SU-DHL-6 (cell line): ENCODE measurements around the gene ACP2.

Experiments
- H2AFZ ChIP-seq: fragments of 200-600 bp; sonication (generic); 2 replicates; pipeline ENCODE4 v1.6.1; 2014; ENCODE audit warnings: low read depth, mild to moderate bottlenecking, moderate library complexity, mixed read lengths, antibody characterized with exemption, low read length; ENCODE audit not compliant: severe bottlenecking
- H3F3A ChIP-seq: fragments of 200-600 bp; shearing (Covaris generic); 2 replicates; pipeline ENCODE4 v1.6.0; 2016; ENCODE audit warnings: antibody characterized with exemption, mild to moderate bottlenecking; ENCODE audit not compliant: insufficient read depth
- H3K27ac ChIP-seq: fragments of 200-600 bp; sonication (generic); 2 replicates; pipeline ENCODE4 v1.5.1; 2016; ENCODE audit warnings: low read depth, mild to moderate bottlenecking, low read length, moderate library complexity, mixed read lengths
- H3K27me3 ChIP-seq: fragments of 200-600 bp; sonication (generic), shearing (Covaris generic); 2 replicates; pipeline ENCODE4 v1.6.0; 2014; ENCODE audit warnings: mild to moderate bottlenecking, low read length
- H3K36me3 ChIP-seq: fragments of 200-600 bp; sonication (generic); 2 replicates; pipeline ENCODE4 v1.6.1; 2014; ENCODE audit warnings: mild to moderate bottlenecking, low read length, mixed read lengths
- H3K4me2 ChIP-seq: fragments of 300-600, 200-600 bp; shearing (Covaris generic), sonication (generic); 2 replicates; pipeline ENCODE4 v1.6.0; 2014; ENCODE audit warnings: low read length, low read depth, mild to moderate bottlenecking; ENCODE audit not compliant: poor library complexity, severe bottlenecking
- H3K4me3 ChIP-seq: fragments of 200-600 bp; sonication (generic); 2 replicates; pipeline ENCODE4 v1.5.1; 2014; ENCODE audit warnings: antibody characterized with exemption, low read length, mild to moderate bottlenecking, mixed read lengths; ENCODE audit not compliant: insufficient read depth, poor library complexity, severe bottlenecking
- H3K79me2 ChIP-seq: fragments of 200-600 bp; sonication (generic); 2 replicates; pipeline ENCODE4 v1.6.1; 2014; ENCODE audit warnings: mild to moderate bottlenecking, low read length, moderate library complexity; ENCODE audit not compliant: insufficient read depth
- H3K9ac ChIP-seq: fragments of 200-600 bp; sonication (generic); 2 replicates; pipeline ENCODE4 v1.7.0; 2014; ENCODE audit warnings: mild to moderate bottlenecking, low read length
- H3K9me2 ChIP-seq: fragments of 200-600 bp; sonication (generic); replicated peaks from 2 replicates; pipeline ENCODE4 v1.6.1; 2014; ENCODE audit warnings: low read length; ENCODE audit not compliant: insufficient read depth
- H3K9me3 ChIP-seq: fragments of 200-600 bp; sonication (generic); 2 replicates; pipeline ENCODE4 v1.6.1; 2014; ENCODE audit warnings: low read length, mixed read lengths; ENCODE audit not compliant: insufficient read depth
- H4K20me1 ChIP-seq: fragments of 200-600 bp; sonication (generic); 2 replicates; pipeline ENCODE4 v1.6.1; 2014; ENCODE audit warnings: low read depth, mild to moderate bottlenecking, antibody characterized with exemption, low read length, moderate library complexity, mixed read lengths
- CTCF ChIP-seq: fragments of 200-600 bp; sonication (generic); IDR thresholded peaks from one replicate; pipeline ENCODE4 v1.5.1; 2017; ENCODE audit warnings: antibody characterized with exemption, mild to moderate bottlenecking, low read length, moderate library complexity; ENCODE audit not compliant: insufficient read depth, poor library complexity, severe bottlenecking
- EZH2phosphoT487 ChIP-seq: fragments of 200-600 bp; sonication (generic), shearing (Covaris generic); conservative IDR thresholded peaks from 2 replicates; pipeline ENCODE4 v1.6.1; 2018; ENCODE audit warnings: mild to moderate bottlenecking, antibody characterized with exemption, low read length, moderate library complexity, mixed read lengths

Gene ACP2

GRCh38 chr11:47225552-47226400 is 22.8 kb downstream of the ACP2 start:
- H3K36me3 ChIP-seq: peaks cover 3% of the 10 kb centered on the region; the same call in 1 of the 2 replicates
- H3K79me2 ChIP-seq: no peaks in the 10 kb centered on the region
- no peaks in the 10 kb centered on the region for H3K9me2 ChIP-seq
- H3F3A ChIP-seq: 0 out of 2 replicates have a peak, but pooled peaks cover 7% of the 10 kb centered on the region
- H3K9ac ChIP-seq: no peak overlapping the region
- H3K9me3 ChIP-seq: no peaks in the 10 kb centered on the region
- TF ChIP-seq CTCF: no peak
- TF ChIP-seq EZH2phosphoT487: no peak
- H3K4me2 ChIP-seq: no peak overlapping the region
- H3K27me3 ChIP-seq: no peaks in the 10 kb centered on the region
- H4K20me1 ChIP-seq: no peaks in the 10 kb centered on the region
- H3K4me3 ChIP-seq: no peak overlapping the region
- no peak overlapping the region for H2AFZ ChIP-seq
- no peak overlapping the region for H3K27ac ChIP-seq

- Histone ChIP-seq H3K9me2 (no peaks in the 10 kb centered on the region), H3K27ac (no peak overlapping the region), H3F3A (peaks cover 16% of the 10 kb centered on the region), H3K27me3 (no peaks in the 10 kb centered on the region), H2AFZ (no peak overlapping the region), H3K4me3 (no peak overlapping the region), H3K36me3 (peaks cover 9% of the 10 kb centered on the region), H3K4me2 (no peak overlapping the region), H3K9ac (no peak overlapping the region), H4K20me1 (no peaks in the 10 kb centered on the region), H3K79me2 (peaks cover 14% of the 10 kb centered on the region; the same call in 1 of the 2 replicates), H3K9me3 (no peaks in the 10 kb centered on the region)
- TF ChIP-seq EZH2phosphoT487 (no peak), CTCF (no peak)
These were observed 25.9 kb downstream of the ACP2 start for GRCh38 chr11:47222696-47223095.

GRCh38 chr11:47220401-47220821 is 28.2 kb downstream of the ACP2 start:
- Histone ChIP-seq H4K20me1 (no peaks in the 10 kb centered on the region), H3K9me3 (no peaks in the 10 kb centered on the region), H3F3A (peaks cover 30% of the 10 kb centered on the region), H3K79me2 (peaks cover 28% of the 10 kb centered on the region), H2AFZ (no peak overlapping the region), H3K27me3 (no peaks in the 10 kb centered on the region), H3K36me3 (peaks cover 9% of the 10 kb centered on the region), H3K4me3 (no peak overlapping the region), H3K9ac (no peak overlapping the region), H3K27ac (peak overlapping the region; percentile 1; the same call in 1 of the 2 replicates), H3K9me2 (no peaks in the 10 kb centered on the region), H3K4me2 (no peak overlapping the region)
- no peak for TF ChIP-seq CTCF
- TF ChIP-seq EZH2phosphoT487: no peak
